ENCODE data around the gene AGBL1.
"Not testable (repeated sequence)": the region's sequence is repeated elsewhere in the genome, so short reads cannot be mapped to it uniquely, and the experiment has no call there.

Gene AGBL1

GRCh38 chr15:86842199-86842598 is 762.5 kb downstream of the AGBL1 start:
- DNase-seq, result no peak

- DNase-seq, result no peak
These were observed 766.4 kb downstream of the AGBL1 start for GRCh38 chr15:86846036-86846435.

- DNase-seq, result no peak
These were observed 769.5 kb downstream of the AGBL1 start for GRCh38 chr15:86849136-86849535.

GRCh38 chr15:86849558-86850285 is 770.1 kb downstream of the AGBL1 start:
- no peak for DNase-seq

GRCh38 chr15:86850939-86851338 is 771.3 kb downstream of the AGBL1 start:
- DNase-seq, result no peak

GRCh38 chr15:86852741-86853140 is 773.1 kb downstream of the AGBL1 start:
- DNase-seq, result no peak

- DNase-seq, result no peak
These were observed 774.5 kb downstream of the AGBL1 start for GRCh38 chr15:86854176-86854575.

GRCh38 chr15:86855307-86856291 is 775.9 kb downstream of the AGBL1 start:
- no peak for DNase-seq

GRCh38 chr15:86857701-86858100 is 778.0 kb downstream of the AGBL1 start:
- DNase-seq, result no peak

GRCh38 chr15:86863226-86863915 is 783.7 kb downstream of the AGBL1 start:
- no peak for DNase-seq

- no peak for DNase-seq
These were observed 786.2 kb downstream of the AGBL1 start for GRCh38 chr15:86865920-86866319.

GRCh38 chr15:86870846-86871245 is 791.2 kb downstream of the AGBL1 start:
- no peak for DNase-seq

GRCh38 chr15:86871964-86872363 is 792.3 kb downstream of the AGBL1 start:
- DNase-seq, result no peak

- DNase-seq, result no peak
These were observed 793.1 kb downstream of the AGBL1 start for GRCh38 chr15:86872782-86873181.

GRCh38 chr15:86875067-86875466 is 795.4 kb downstream of the AGBL1 start:
- no peak for DNase-seq

GRCh38 chr15:86876387-86876944 is 796.8 kb downstream of the AGBL1 start:
- no peak for DNase-seq

- no peak for DNase-seq
These were observed 797.5 kb downstream of the AGBL1 start for GRCh38 chr15:86877171-86877631.

GRCh38 chr15:86878844-86879243 is 799.2 kb downstream of the AGBL1 start:
- DNase-seq, result not testable (repeated sequence)

GRCh38 chr15:86879250-86880229 is 799.9 kb downstream of the AGBL1 start:
- DNase-seq, result no peak

GRCh38 chr15:86885616-86886015 is 805.9 kb downstream of the AGBL1 start:
- DNase-seq, result no peak

- no peak for DNase-seq
These were observed 813.2 kb downstream of the AGBL1 start for GRCh38 chr15:86892774-86893449.

Measured in hematopoietic multipotent progenitor cell treated with erythropoietin and hydrocortisone succinate and interleukin-3 and kit ligand, for 6 days (in vitro differentiated cells).